HepG2 (cell line): ENCODE measurements around the gene ADGRG6. TPM values are rescaled to one million over a fixed set of nuclear protein-coding genes. Genes with fewer than 3 reads are reported as not detected.

ENCODE experiments used
- ADNP ChIP-seq: sonication (generic); formaldehyde crosslinking; IDR thresholded peaks from 2 replicates; pipeline ENCODE4 v1.4.0; 2020; ENCODE audit warnings: missing genetic modification reagents
- ATRX ChIP-seq: sonication (generic); formaldehyde crosslinking; IDR thresholded peaks from 2 replicates; pipeline ENCODE4 v1.4.0; 2020; ENCODE audit warnings: missing genetic modification reagents, borderline replicate concordance
- BRCA1 ChIP-seq: sonication (generic); formaldehyde crosslinking; IDR thresholded peaks from 2 replicates; pipeline ENCODE4 v1.4.0; 2020; ENCODE audit warnings: missing genetic modification reagents
- CENPX ChIP-seq: sonication (generic); formaldehyde crosslinking; IDR thresholded peaks from 2 replicates; pipeline ENCODE4 v1.9.0; 2021; ENCODE audit warnings: mild to moderate bottlenecking, missing genetic modification reagents, moderate library complexity
- DNMT3B ChIP-seq: conservative IDR thresholded peaks from 2 replicates; pipeline ENCODE4 v1.6.1; 2016; ENCODE audit warnings: missing biosample characterization, control low read depth
- FOXA3 ChIP-seq: IDR thresholded peaks from 2 replicates; pipeline ENCODE4 v1.6.1; 2016; ENCODE audit warnings: missing genetic modification reagents, missing compliant biosample characterization
- HNF4A ChIP-seq: sonication (generic); formaldehyde crosslinking; IDR thresholded peaks from 2 replicates; pipeline ENCODE4 v1.4.0; 2020; ENCODE audit warnings: missing genetic modification reagents
- HNRNPK ChIP-seq: fragments of 200-400 bp; formaldehyde crosslinking; IDR thresholded peaks from 2 replicates; pipeline ENCODE4 v1.6.1; 2018; ENCODE audit warnings: low read length, low read depth, moderate library complexity, mild to moderate bottlenecking; ENCODE audit not compliant: poor library complexity, severe bottlenecking
- KDM6A ChIP-seq: IDR thresholded peaks from 2 replicates; pipeline ENCODE4 v1.6.1; 2016; ENCODE audit warnings: low read depth
- MED13 ChIP-seq: sonication (generic); formaldehyde crosslinking; IDR thresholded peaks from 2 replicates; pipeline ENCODE4 v1.5.0; 2020; ENCODE audit warnings: missing genetic modification reagents
- MLXIP ChIP-seq: sonication (generic); formaldehyde crosslinking; IDR thresholded peaks from 2 replicates; pipeline ENCODE4 v1.9.0; 2021; ENCODE audit warnings: missing genetic modification reagents, borderline replicate concordance
- MNT ChIP-seq: fragments of 450-650 bp; IDR thresholded peaks from 2 replicates; pipeline ENCODE4 v1.6.1; 2016
- NR2F1 ChIP-seq, 2 experiments: fragments of 450-650 bp in 1 of 2; formaldehyde crosslinking in 1 of 2; IDR thresholded peaks; 2 replicates each; pipeline versions ENCODE4 v1.5.0 to v1.6.1; 2016 to 2020; ENCODE audit warnings: mild to moderate bottlenecking in 1 of 2, missing compliant biosample characterization in 1 of 2, missing genetic modification reagents in 1 of 2, moderate library complexity in 1 of 2
- RFX1 ChIP-seq: fragments of 450-650 bp; IDR thresholded peaks from 2 replicates; pipeline ENCODE4 v1.6.1; 2017
- THRA ChIP-seq: sonication (generic); formaldehyde crosslinking; IDR thresholded peaks from 2 replicates; pipeline ENCODE4 v1.4.0; 2020; ENCODE audit warnings: missing genetic modification reagents, borderline replicate concordance
- ZBTB43 ChIP-seq: sonication (generic); formaldehyde crosslinking; conservative IDR thresholded peaks from 2 replicates; pipeline ENCODE4 v1.4.0; 2020; ENCODE audit warnings: missing genetic modification reagents
- ZFX ChIP-seq: sonication (generic); formaldehyde crosslinking; IDR thresholded peaks from 2 replicates; pipeline ENCODE4 v1.4.0; 2020; ENCODE audit warnings: mild to moderate bottlenecking, low read depth, missing genetic modification reagents, moderate library complexity
- ZNF468 ChIP-seq: sonication (generic); formaldehyde crosslinking; IDR thresholded peaks from 2 replicates; pipeline ENCODE4 v1.8.0; 2022; ENCODE audit warnings: mild to moderate bottlenecking, moderate library complexity, missing genetic modification reagents
- ZNF567 ChIP-seq: sonication (generic); formaldehyde crosslinking; IDR thresholded peaks from 2 replicates; pipeline ENCODE4 v1.8.1; 2023; ENCODE audit warnings: mild to moderate bottlenecking, missing genetic modification reagents, borderline replicate concordance
- ZNF615 ChIP-seq: sonication (generic); formaldehyde crosslinking; IDR thresholded peaks from 2 replicates; pipeline ENCODE4 v1.5.0; 2020; ENCODE audit warnings: mild to moderate bottlenecking, missing genetic modification reagents, borderline replicate concordance
- ZNF639 ChIP-seq: conservative IDR thresholded peaks from 2 replicates; pipeline ENCODE4 v1.6.1; 2018; ENCODE audit warnings: missing genetic modification reagents
- ZNF644 ChIP-seq: IDR thresholded peaks from 2 replicates; pipeline ENCODE4 v1.6.1; 2016; ENCODE audit warnings: low read depth
- polyA plus RNA-seq, 8 experiments: library from polyadenylated mRNA; depleted of rRNA in 3 of 8; stranded (reverse) in 7 of 8; unstranded in 1 of 8; fragments of >200 nt; fragmentation: Illumina TruSeq in 4 of 8; extraction: Trizol in 4 of 8; gene quantifications; 2 replicates each; pipeline versions ENCODE4 v1.2.1 to v1.2.3, GENCODE V29; 2011 to 2016; ENCODE audit warnings: low read depth in 4 of 8, missing spikeins in 1 of 8, mixed read lengths in 1 of 8; ENCODE audit not compliant: insufficient read depth in 1 of 8
- total RNA-seq, 5 experiments: library from RNA; depleted of rRNA; stranded (reverse); fragments of >200 nt; fragmentation: Illumina TruSeq; extraction: Trizol; gene quantifications; 2 replicates each; pipeline ENCODE4 v1.2.3, GENCODE V29; 2016; ENCODE audit warnings: low read depth in 1 of 5

The ADGRG6 gene
- total and polyA plus RNA-seq, 2 of the 13 experiments (the other 11 are each of a cell fraction or from before 2014, with no cell fraction given), result 129 to 249 TPM

- TF ChIP-seq MLXIP (no peak), ZNF639 (no peak; the same call in 1 of the 2 replicates), ZNF468 (CRISPR knock-in tag) (no peak), RFX1 (no peak), THRA (peak; percentile 51; the same call in 1 of the 2 replicates), HNF4A (CRISPR knock-in tag) (peak; percentile 81), ZNF644 (CRISPR knock-in tag) (peak; percentile 79), CENPX (CRISPR knock-in tag) (no peak), ATRX (CRISPR knock-in tag) (no peak), ZBTB43 (CRISPR knock-in tag) (peak; percentile 61; the same call in 1 of the 2 replicates), MNT (no peak), KDM6A (no peak), ZNF615 (CRISPR knock-in tag) (no peak), DNMT3B (no peak), BRCA1 (CRISPR knock-in tag) (0 out of 2 replicates have a peak, but pooled peaks have one; percentile 27), ADNP (CRISPR knock-in tag) (no peak), ZFX (peak; percentile 89), FOXA3 (CRISPR knock-in tag) (peak; percentile 85), ZNF567 (no peak), MED13 (CRISPR knock-in tag) (peak; percentile 92; the same call in 1 of the 2 replicates), HNRNPK (no peak), NR2F1 (CRISPR knock-in tag; IDR thresholded peaks at IDR 0.05) (peak; percentile 58 to 78; a peak in 3 of 4 replicates)
Observed at GRCh38 chr6:142331075-142331551, 29.3 kb downstream of the ADGRG6 start (continued).
